Kidney epithelial cell (primary cell): ENCODE results near the gene CLDN3. TPM values are rescaled to one million over a fixed set of nuclear protein-coding genes. Genes with fewer than 3 reads are reported as not detected.
A peak's percentile ranks its signal among the peaks of the same experiment; 100 is the strongest.

Experiments used
- DNase-seq: peaks from one replicate; pipeline ENCODE4 v3.0.0-alpha.2; 2010; ENCODE audit warnings: low read depth
- H3K27me3 ChIP-seq: 2 replicates; pipeline ENCODE4 v1.6.0; 2011; ENCODE audit warnings: low read length; ENCODE audit not compliant: control insufficient read depth, insufficient read depth
- H3K36me3 ChIP-seq: 2 replicates; pipeline ENCODE4 v1.5.1; 2011; ENCODE audit warnings: low read length; ENCODE audit not compliant: control insufficient read depth, insufficient read depth
- H3K4me3 ChIP-seq: 2 replicates; pipeline ENCODE4 v1.5.1; 2011; ENCODE audit warnings: low read depth, mild to moderate bottlenecking, control low read depth, low read length
- total RNA-seq: library from RNA; depleted of rRNA; stranded (reverse); fragments of >200 nt; gene quantifications from 2 replicates; pipeline ENCODE4 v1.2.3, GENCODE V29; 2015
- TF ChIP-seq, protein P1 (sequence below): IDR thresholded peaks from 2 replicates; pipeline ENCODE4 v1.5.1; 2011; ENCODE audit warnings: mild to moderate bottlenecking, moderate library complexity, low read length, control low read depth, inconsistent platforms; ENCODE audit not compliant: insufficient read depth, poor library complexity, severe bottlenecking

Gene CLDN3
- total RNA-seq, 1 donor from 2014 or later = 100 TPM

DNA sequence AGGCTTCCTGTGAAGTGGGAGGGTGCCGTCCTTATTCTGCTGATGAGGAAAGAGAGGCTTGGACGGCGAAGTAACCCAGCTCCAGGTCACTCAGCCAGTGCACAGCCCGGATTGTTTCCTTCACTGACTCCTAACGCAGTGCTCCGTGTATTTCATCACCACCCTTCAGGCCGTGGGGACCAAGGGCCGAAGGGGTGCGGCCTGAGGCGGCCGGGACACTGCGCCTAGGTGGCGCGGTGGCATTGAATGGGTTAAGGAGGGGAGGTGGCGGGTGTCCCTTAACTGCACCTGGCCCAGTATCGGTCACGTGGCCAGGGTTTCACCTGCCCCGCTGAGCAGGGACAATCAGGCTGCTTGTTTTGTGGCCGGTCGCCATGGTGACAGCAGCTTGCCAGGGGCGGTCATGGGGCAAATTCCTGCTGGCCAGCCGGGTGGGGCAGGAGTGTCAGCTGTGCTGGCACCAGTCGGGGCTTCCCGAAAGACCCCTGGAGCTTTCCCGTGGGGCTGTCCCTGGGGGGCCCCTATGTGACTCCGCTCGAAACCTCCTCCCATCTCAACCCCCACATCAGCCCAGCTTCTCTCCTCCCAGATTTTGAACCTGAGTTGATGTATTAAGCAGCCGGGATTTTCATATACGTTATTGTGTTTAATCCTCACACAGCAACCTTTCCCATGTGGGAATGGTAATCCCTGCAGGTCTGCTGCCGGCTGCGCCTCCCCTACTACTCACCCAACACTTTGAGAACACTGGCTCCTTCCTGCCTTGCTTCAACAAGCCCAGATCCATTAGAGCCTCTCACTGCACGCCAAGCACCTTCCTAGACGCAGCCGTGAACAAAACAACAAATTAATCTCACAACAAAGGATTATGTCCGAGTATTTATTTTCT lies 27.1 kb downstream of the CLDN3 start:
- DNase-seq = peak; percentile 95
- no peaks in the 10 kb centered on the region for H3K36me3 ChIP-seq
- H3K4me3 ChIP-seq = no peak overlapping the region
- H3K27me3 ChIP-seq = no peaks in the 10 kb centered on the region
- TF ChIP-seq, protein P1, sequence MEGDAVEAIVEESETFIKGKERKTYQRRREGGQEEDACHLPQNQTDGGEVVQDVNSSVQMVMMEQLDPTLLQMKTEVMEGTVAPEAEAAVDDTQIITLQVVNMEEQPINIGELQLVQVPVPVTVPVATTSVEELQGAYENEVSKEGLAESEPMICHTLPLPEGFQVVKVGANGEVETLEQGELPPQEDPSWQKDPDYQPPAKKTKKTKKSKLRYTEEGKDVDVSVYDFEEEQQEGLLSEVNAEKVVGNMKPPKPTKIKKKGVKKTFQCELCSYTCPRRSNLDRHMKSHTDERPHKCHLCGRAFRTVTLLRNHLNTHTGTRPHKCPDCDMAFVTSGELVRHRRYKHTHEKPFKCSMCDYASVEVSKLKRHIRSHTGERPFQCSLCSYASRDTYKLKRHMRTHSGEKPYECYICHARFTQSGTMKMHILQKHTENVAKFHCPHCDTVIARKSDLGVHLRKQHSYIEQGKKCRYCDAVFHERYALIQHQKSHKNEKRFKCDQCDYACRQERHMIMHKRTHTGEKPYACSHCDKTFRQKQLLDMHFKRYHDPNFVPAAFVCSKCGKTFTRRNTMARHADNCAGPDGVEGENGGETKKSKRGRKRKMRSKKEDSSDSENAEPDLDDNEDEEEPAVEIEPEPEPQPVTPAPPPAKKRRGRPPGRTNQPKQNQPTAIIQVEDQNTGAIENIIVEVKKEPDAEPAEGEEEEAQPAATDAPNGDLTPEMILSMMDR = no peak

DNA sequence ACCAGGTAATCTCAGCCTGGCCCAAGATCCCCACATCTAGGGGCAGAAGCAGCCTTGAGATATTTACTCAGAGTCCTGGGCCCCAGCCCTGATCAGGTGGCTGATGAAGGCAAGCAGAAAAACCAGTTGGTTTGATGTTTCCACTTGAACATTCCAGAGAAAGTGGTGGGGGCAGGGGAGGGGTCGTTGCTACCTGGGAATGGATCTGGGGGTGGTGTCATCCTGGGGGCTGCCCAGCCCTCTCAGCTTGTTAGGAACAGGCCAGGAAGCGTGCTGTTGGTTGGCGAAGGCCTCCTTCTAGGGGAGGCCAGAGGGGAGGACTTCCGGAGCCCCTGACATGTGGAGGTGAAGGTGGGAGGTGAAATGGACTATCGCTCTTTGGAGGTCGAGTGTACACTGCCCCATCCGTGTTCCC lies 27.7 kb downstream of the CLDN3 start:
- Histone ChIP-seq H3K36me3 (no peaks in the 10 kb centered on the region), H3K4me3 (no peak overlapping the region), H3K27me3 (no peaks in the 10 kb centered on the region)
- TF ChIP-seq, protein P1 = no peak
- no peak for DNase-seq

DNA sequence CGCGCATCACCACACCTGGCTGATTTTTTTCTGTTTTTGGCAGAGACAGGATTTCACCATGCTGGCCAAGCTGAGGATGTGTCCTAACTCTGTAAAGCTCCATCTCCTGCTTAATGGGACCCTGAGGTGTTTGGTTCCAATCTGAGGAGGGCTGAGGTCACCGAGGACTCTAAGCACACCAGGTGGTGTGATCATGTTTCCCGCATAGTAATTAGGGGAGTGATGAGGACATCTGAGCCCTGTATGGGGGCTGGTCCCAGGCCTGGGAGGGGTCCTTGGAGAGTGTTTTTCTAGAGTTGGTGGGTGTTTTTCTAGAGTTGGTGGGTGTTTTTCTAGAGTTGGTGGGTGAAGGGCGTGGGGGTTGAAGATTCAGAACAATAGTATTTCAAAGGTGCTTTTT lies 28.5 kb downstream of the CLDN3 start:
- Histone ChIP-seq H3K27me3 (no peaks in the 10 kb centered on the region), H3K4me3 (no peak overlapping the region), H3K36me3 (no peaks in the 10 kb centered on the region)
- TF ChIP-seq, protein P1 = no peak
- DNase-seq = no peak

DNA sequence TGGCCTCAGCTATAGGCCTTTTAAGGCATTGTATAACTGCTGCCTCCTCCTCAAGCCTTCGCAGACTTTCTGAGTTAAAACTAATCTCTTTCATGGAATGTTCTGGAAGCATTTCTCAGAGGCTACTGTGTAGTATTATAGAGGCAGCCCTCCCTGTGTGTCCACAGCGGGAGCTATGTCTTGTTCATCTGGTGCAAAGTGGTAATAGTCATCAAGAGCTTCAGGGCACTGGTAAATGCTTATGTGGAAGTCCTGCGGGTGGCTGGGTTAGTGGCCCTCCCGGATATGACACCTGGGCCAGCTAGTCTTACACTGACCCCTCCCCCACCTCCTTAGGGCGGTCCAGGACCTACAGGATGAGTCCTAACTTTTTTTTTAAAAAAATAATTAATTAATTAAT lies 29.3 kb downstream of the CLDN3 start:
- no peak for DNase-seq
- TF ChIP-seq, protein P1 = no peak
- Histone ChIP-seq H3K4me3 (no peak overlapping the region), H3K27me3 (no peaks in the 10 kb centered on the region), H3K36me3 (no peaks in the 10 kb centered on the region)

DNA sequence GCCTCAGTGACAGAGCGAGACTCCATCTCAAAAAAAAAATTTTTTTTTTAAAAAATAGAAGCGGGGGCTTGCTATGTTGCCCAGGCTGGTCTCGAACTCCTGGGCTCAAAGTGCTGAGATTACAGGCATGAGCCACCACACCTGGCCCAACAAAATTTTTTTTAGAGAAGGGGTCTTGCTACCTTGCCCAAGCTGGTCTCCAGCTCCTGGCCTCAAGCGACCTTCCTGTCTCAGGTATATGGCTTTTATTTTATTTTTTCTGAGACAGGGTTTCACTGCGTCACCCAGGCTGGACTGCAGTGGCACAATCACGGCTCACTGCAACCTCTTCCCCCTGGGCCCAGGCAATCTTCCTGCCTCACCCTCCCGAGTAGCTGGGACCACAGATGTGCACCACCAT lies 29.9 kb downstream of the CLDN3 start:
- no peak for DNase-seq
- no peak overlapping the region for H3K4me3 ChIP-seq
- TF ChIP-seq, protein P1 = no peak
- H3K27me3 ChIP-seq = no peaks in the 10 kb centered on the region
- H3K36me3 ChIP-seq = no peaks in the 10 kb centered on the region

DNA sequence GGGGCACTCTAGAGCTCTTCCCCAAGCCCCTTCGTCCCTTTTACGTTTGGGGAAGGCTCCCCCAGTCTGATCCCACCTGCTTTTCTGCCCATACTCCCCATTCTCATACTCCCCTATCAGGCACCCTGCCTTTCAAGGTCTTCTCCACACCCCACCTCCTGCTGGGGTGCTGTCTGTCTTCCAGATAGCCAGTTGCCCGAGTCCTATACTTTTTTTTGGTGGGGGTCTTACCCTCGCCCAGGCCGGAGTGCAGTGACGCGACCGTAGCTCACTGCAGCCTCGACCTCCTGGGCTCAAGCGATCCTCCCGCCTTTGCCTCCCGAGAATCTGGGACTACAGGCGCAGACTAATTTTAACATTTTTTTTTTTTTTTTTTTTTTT lies 30.7 kb downstream of the CLDN3 start:
- H3K36me3 ChIP-seq = no peaks in the 10 kb centered on the region
- no peak for DNase-seq
- peak overlapping the region; percentile 69 for H3K4me3 ChIP-seq
- TF ChIP-seq, protein P1 = no peak
- H3K27me3 ChIP-seq = no peaks in the 10 kb centered on the region
